ENCODE results near the gene ZNF536.

ZNF536 gene

GRCh38 chr19:30546332-30546731 lies 174.1 kb downstream of the ZNF536 start:
- Histone ChIP-seq H3K4me2 (ENCODE audit: low read length) (no peak overlapping the region), H3K9me3 (ENCODE audit: control insufficient read depth, low read length) (no peaks in the 10 kb centered on the region), H3K4me3 (ENCODE audit: low read depth, low read length) (no peak overlapping the region), H3K9ac (no peak overlapping the region), H3K27me3 (ENCODE audit: control insufficient read depth, insufficient read depth, low read length) (no peaks in the 10 kb centered on the region), H3K79me2 (no peaks in the 10 kb centered on the region), H3K36me3 (ENCODE audit: control insufficient read depth, insufficient read depth, low read length) (no peaks in the 10 kb centered on the region), H3K27ac (no peak overlapping the region), H2AFZ (no peak overlapping the region), H3K4me1 (no peaks in the 10 kb centered on the region)
- TF ChIP-seq CTCF (IDR thresholded peaks at IDR 0.05) = no peak

- Histone ChIP-seq H3K4me1 (no peaks in the 10 kb centered on the region), H3K9ac (no peak overlapping the region), H2AFZ (no peak overlapping the region), H3K27me3 (ENCODE audit: control insufficient read depth, insufficient read depth, low read length) (no peaks in the 10 kb centered on the region), H3K36me3 (ENCODE audit: control insufficient read depth, insufficient read depth, low read length) (no peaks in the 10 kb centered on the region), H3K27ac (no peak overlapping the region), H3K4me3 (ENCODE audit: low read depth, low read length) (no peak overlapping the region), H3K79me2 (no peaks in the 10 kb centered on the region), H3K4me2 (ENCODE audit: low read length) (no peak overlapping the region), H3K9me3 (ENCODE audit: control insufficient read depth, low read length) (no peaks in the 10 kb centered on the region)
- no peak for TF ChIP-seq CTCF (IDR thresholded peaks at IDR 0.05)
Observed at GRCh38 chr19:30547246-30547645, 175.1 kb downstream of the ZNF536 start.

- Histone ChIP-seq H3K4me2 (ENCODE audit: low read length) (no peak overlapping the region), H3K9ac (no peak overlapping the region), H3K36me3 (ENCODE audit: control insufficient read depth, insufficient read depth, low read length) (no peaks in the 10 kb centered on the region), H2AFZ (no peak overlapping the region), H3K4me3 (ENCODE audit: low read depth, low read length) (no peak overlapping the region), H3K9me3 (ENCODE audit: control insufficient read depth, low read length) (no peaks in the 10 kb centered on the region), H3K27me3 (ENCODE audit: control insufficient read depth, insufficient read depth, low read length) (no peaks in the 10 kb centered on the region), H3K27ac (no peak overlapping the region), H3K4me1 (no peaks in the 10 kb centered on the region), H3K79me2 (no peaks in the 10 kb centered on the region)
- TF ChIP-seq CTCF (IDR thresholded peaks at IDR 0.05) = no peak
Observed at GRCh38 chr19:30549151-30549550, 177.0 kb downstream of the ZNF536 start.

GRCh38 chr19:30551271-30551670 lies 179.1 kb downstream of the ZNF536 start:
- H3K4me1 ChIP-seq = no peaks in the 10 kb centered on the region
- H3K36me3 ChIP-seq (ENCODE audit: control insufficient read depth, insufficient read depth, low read length) = no peaks in the 10 kb centered on the region
- no peaks in the 10 kb centered on the region for H3K27me3 ChIP-seq (ENCODE audit: control insufficient read depth, insufficient read depth, low read length)
- H3K9ac ChIP-seq = no peak overlapping the region
- no peak for TF ChIP-seq CTCF (IDR thresholded peaks at IDR 0.05)
- H3K4me3 ChIP-seq (ENCODE audit: low read depth, low read length) = no peak overlapping the region
- no peaks in the 10 kb centered on the region for H3K79me2 ChIP-seq
- H2AFZ ChIP-seq = no peak overlapping the region
- H3K9me3 ChIP-seq (ENCODE audit: control insufficient read depth, low read length) = no peaks in the 10 kb centered on the region
- no peak overlapping the region for H3K4me2 ChIP-seq (ENCODE audit: low read length)
- H3K27ac ChIP-seq = no peak overlapping the region

- TF ChIP-seq CTCF (IDR thresholded peaks at IDR 0.05) = no peak
- Histone ChIP-seq H3K79me2 (no peaks in the 10 kb centered on the region), H3K27ac (no peak overlapping the region)
Observed at GRCh38 chr19:30552593-30552992, 180.4 kb downstream of the ZNF536 start.

More at GRCh38 chr19:30552593-30552992, 180.4 kb downstream of the ZNF536 start:
- H3K4me3 ChIP-seq (ENCODE audit: low read depth, low read length) = no peak overlapping the region
- H3K9ac ChIP-seq = no peak overlapping the region
- H3K4me1 ChIP-seq = no peaks in the 10 kb centered on the region
- no peak overlapping the region for H2AFZ ChIP-seq
- no peak overlapping the region for H3K4me2 ChIP-seq (ENCODE audit: low read length)
- H3K27me3 ChIP-seq (ENCODE audit: control insufficient read depth, insufficient read depth, low read length) = no peaks in the 10 kb centered on the region
- H3K9me3 ChIP-seq (ENCODE audit: control insufficient read depth, low read length) = no peaks in the 10 kb centered on the region
- H3K36me3 ChIP-seq (ENCODE audit: control insufficient read depth, insufficient read depth, low read length) = no peaks in the 10 kb centered on the region

Measured in parathyroid adenoma (tissue), 2 donors.